Stomach smooth muscle (tissue), 2 donors: Measurements from ENCODE around the gene PRKAA1.

ENCODE experiments used
- H3K27ac ChIP-seq: one replicate; pipeline ENCODE4 v1.7.0; 2013; ENCODE audit warnings: mild to moderate bottlenecking, low read length, inconsistent platforms
- H3K27me3 ChIP-seq, 2 donors: one replicate each; pipeline ENCODE4 v1.7.0; 2013; ENCODE audit warnings: low read length in 2 of 2; ENCODE audit not compliant: insufficient read depth in 2 of 2, control insufficient read depth in 1 of 2
- H3K36me3 ChIP-seq, 2 donors: one replicate each; pipeline ENCODE4 v1.7.0; 2013; ENCODE audit warnings: low read length in 2 of 2; ENCODE audit not compliant: control insufficient read depth in 2 of 2, insufficient read depth in 2 of 2
- H3K4me1 ChIP-seq: one replicate; pipeline ENCODE4 v1.7.0; 2013; ENCODE audit warnings: low read length; ENCODE audit not compliant: control insufficient read depth, insufficient read depth
- H3K4me3 ChIP-seq, 2 donors: one replicate each; pipeline ENCODE4 v1.7.0; 2013; ENCODE audit warnings: low read length in 2 of 2
- H3K9ac ChIP-seq, 2 donors: one replicate each; pipeline ENCODE4 v1.7.0; 2013; ENCODE audit warnings: low read length in 2 of 2, mild to moderate bottlenecking in 1 of 2
- H3K9me3 ChIP-seq, 2 donors: one replicate each; pipeline ENCODE4 v1.7.0; 2013; ENCODE audit warnings: low read length in 2 of 2; ENCODE audit not compliant: control insufficient read depth in 2 of 2
- donor health status: healthy.
- donor health status: Pancreatic carcinoma.

The PRKAA1 gene

GRCh38 chr5:40776658-40776977, 21.6 kb downstream of the PRKAA1 start:
- no peak overlapping the region for H3K9ac ChIP-seq
- no peaks in the 10 kb centered on the region for H3K9me3 ChIP-seq
- H3K27me3 ChIP-seq: no peaks in the 10 kb centered on the region
- H3K36me3 ChIP-seq: peaks cover 2 to 26% of the 10 kb centered on the region in 2 donors
- H3K27ac ChIP-seq: no peak overlapping the region
- no peaks in the 10 kb centered on the region for H3K4me1 ChIP-seq
- no peak overlapping the region for H3K4me3 ChIP-seq

GRCh38 chr5:40775846-40776657, 22.1 kb downstream of the PRKAA1 start:
- H3K9me3 ChIP-seq: no peaks in the 10 kb centered on the region
- H3K36me3 ChIP-seq: peaks cover 4 to 32% of the 10 kb centered on the region in 2 donors
- H3K27me3 ChIP-seq: no peaks in the 10 kb centered on the region
- no peaks in the 10 kb centered on the region for H3K4me1 ChIP-seq
- no peak overlapping the region for H3K27ac ChIP-seq
- H3K9ac ChIP-seq: no peak overlapping the region
- H3K4me3 ChIP-seq: no peak overlapping the region

GRCh38 chr5:40775085-40775845, 22.9 kb downstream of the PRKAA1 start:
- Histone ChIP-seq H3K27ac (no peak overlapping the region), H3K9me3 (no peaks in the 10 kb centered on the region), H3K4me1 (no peaks in the 10 kb centered on the region), H3K27me3 (no peaks in the 10 kb centered on the region), H3K4me3 (no peak overlapping the region), H3K9ac (no peak overlapping the region), H3K36me3 (peaks cover 4 to 32% of the 10 kb centered on the region in 2 donors)

GRCh38 chr5:40774623-40775022, 23.6 kb downstream of the PRKAA1 start:
- H3K9me3 ChIP-seq: no peaks in the 10 kb centered on the region
- H3K4me1 ChIP-seq: no peaks in the 10 kb centered on the region
- H3K4me3 ChIP-seq: no peak overlapping the region
- H3K36me3 ChIP-seq: peaks cover 4 to 32% of the 10 kb centered on the region in 2 donors
- no peak overlapping the region for H3K9ac ChIP-seq
- no peak overlapping the region for H3K27ac ChIP-seq
- H3K27me3 ChIP-seq: no peaks in the 10 kb centered on the region

GRCh38 chr5:40770764-40771163, 27.4 kb downstream of the PRKAA1 start:
- no peak overlapping the region for H3K27ac ChIP-seq
- H3K9me3 ChIP-seq: no peaks in the 10 kb centered on the region
- no peak overlapping the region for H3K9ac ChIP-seq

GRCh38 chr5:40762705-40763104, 35.5 kb downstream of the PRKAA1 start:
- Histone ChIP-seq H3K4me1 (no peaks in the 10 kb centered on the region), H3K27ac (no peak overlapping the region), H3K27me3 (no peaks in the 10 kb centered on the region), H3K9me3 (no peaks in the 10 kb centered on the region), H3K4me3 (no peak overlapping the region), H3K36me3 (peaks cover 9 to 21% of the 10 kb centered on the region in 2 donors), H3K9ac (no peak overlapping the region)

More at GRCh38 chr5:40770764-40771163, 27.4 kb downstream of the PRKAA1 start:
- Histone ChIP-seq H3K36me3 (peaks cover 9 to 34% of the 10 kb centered on the region in 2 donors), H3K4me3 (no peak overlapping the region), H3K27me3 (no peaks in the 10 kb centered on the region), H3K4me1 (no peaks in the 10 kb centered on the region)

- Histone ChIP-seq H3K9me3 (no peaks in the 10 kb centered on the region), H3K4me1 (no peaks in the 10 kb centered on the region), H3K27ac (no peak overlapping the region), H3K4me3 (no peak overlapping the region), H3K9ac (no peak overlapping the region), H3K36me3 (peaks cover 0 to under 1% of the 10 kb centered on the region in 2 donors), H3K27me3 (no peaks in the 10 kb centered on the region)
These were observed 40.8 kb downstream of the PRKAA1 start for GRCh38 chr5:40757400-40757799.

GRCh38 chr5:40755407-40756365, 42.5 kb downstream of the PRKAA1 start, which contains the start of gene TTC33:
Gene TTC33, minus strand, starts transcription at chr5:40755961. Its CDS starts 8,943 bp downstream, at chr5:40747018.
- Histone ChIP-seq H3K9me3 (no peaks in the 10 kb centered on the region), H3K9ac (peak within 1 kb of the TSS; percentile 91 to 97), H3K4me3 (peak within 1 kb of the TSS; percentile 83 to 89), H3K27me3 (no peaks in the 10 kb centered on the region), H3K4me1 (no peaks in the 10 kb centered on the region), H3K36me3 (no peaks in the 10 kb centered on the region), H3K27ac (peak within 1 kb of the TSS; percentile 74)

- H3K27ac ChIP-seq: peak overlapping the region; percentile 74
- no peaks in the 10 kb centered on the region for H3K27me3 ChIP-seq
- no peaks in the 10 kb centered on the region for H3K4me1 ChIP-seq
- H3K9ac ChIP-seq: peak overlapping the region; percentile 91 to 97
- H3K4me3 ChIP-seq: peak overlapping the region; percentile 83 to 89
- H3K36me3 ChIP-seq: no peaks in the 10 kb centered on the region
- no peaks in the 10 kb centered on the region for H3K9me3 ChIP-seq
These were observed 43.1 kb downstream of the PRKAA1 start for GRCh38 chr5:40755093-40755406.

GRCh38 chr5:40754381-40755092, 43.6 kb downstream of the PRKAA1 start:
- Histone ChIP-seq H3K27ac (peak overlapping the region; percentile 74), H3K4me1 (no peaks in the 10 kb centered on the region), H3K9ac (peak overlapping the region; percentile 91 to 97), H3K9me3 (no peaks in the 10 kb centered on the region), H3K36me3 (no peaks in the 10 kb centered on the region), H3K4me3 (peak overlapping the region; percentile 83 to 89), H3K27me3 (no peaks in the 10 kb centered on the region)
